Retina (tissue), 1 donor: ENCODE measurements around the gene TSEN54.

Experiments
- DNase-seq: peaks from one replicate; pipeline ENCODE4 v3.0.0-alpha.2; 2016

Gene TSEN54

GRCh38 chr17:75488693-75489510 lies 27.4 kb upstream of the TSEN54 start:
- no peak for DNase-seq

GRCh38 chr17:75489511-75489955 lies 26.8 kb upstream of the TSEN54 start:
- no peak for DNase-seq

GRCh38 chr17:75490173-75490743 lies 26.1 kb upstream of the TSEN54 start:
- DNase-seq = no peak

GRCh38 chr17:75490953-75491649 lies 25.2 kb upstream of the TSEN54 start:
- DNase-seq = no peak

- DNase-seq = no peak
These were observed 24.6 kb upstream of the TSEN54 start for GRCh38 chr17:75491680-75492079.

GRCh38 chr17:75492555-75493168 lies 23.7 kb upstream of the TSEN54 start:
- no peak for DNase-seq

GRCh38 chr17:75493476-75494129 lies 22.7 kb upstream of the TSEN54 start:
- DNase-seq = no peak

- no peak for DNase-seq
These were observed 21.9 kb upstream of the TSEN54 start for GRCh38 chr17:75494326-75494877.

- no peak for DNase-seq
These were observed 20.3 kb upstream of the TSEN54 start for GRCh38 chr17:75496005-75496404.

GRCh38 chr17:75498039-75498725 lies 18.1 kb upstream of the TSEN54 start:
- no peak for DNase-seq

- DNase-seq = no peak
These were observed 17.6 kb upstream of the TSEN54 start for GRCh38 chr17:75498726-75499213.

GRCh38 chr17:75499313-75500022 lies 16.9 kb upstream of the TSEN54 start:
- no peak for DNase-seq

- DNase-seq = no peak
These were observed 15.7 kb upstream of the TSEN54 start for GRCh38 chr17:75500419-75501216.

- DNase-seq = no peak
These were observed 14.8 kb upstream of the TSEN54 start for GRCh38 chr17:75501378-75502071.

- DNase-seq = no peak
These were observed 14.1 kb upstream of the TSEN54 start for GRCh38 chr17:75502072-75502720.

GRCh38 chr17:75502721-75503329 lies 13.5 kb upstream of the TSEN54 start:
- DNase-seq = no peak

GRCh38 chr17:75503337-75503950 lies 12.9 kb upstream of the TSEN54 start:
- DNase-seq = no peak

GRCh38 chr17:75503976-75504346 lies 12.4 kb upstream of the TSEN54 start:
- DNase-seq = no peak
